ENCODE results near the gene SLC16A13. TPM values are rescaled to one million over a fixed set of nuclear protein-coding genes. Genes with fewer than 3 reads are reported as not detected.

Gene SLC16A13
- total and polyA plus RNA-seq, 2 of the 8 experiments (the other 6 are each of a cell fraction or from before 2014, with no cell fraction given) = 5.4 to 5.8 TPM

GRCh38 chr17:7078711-7079110, 42.9 kb downstream of the SLC16A13 start (continued):
- TF ChIP-seq CHD7 (IDR thresholded peaks at IDR 0.05; ENCODE audit: insufficient replicate concordance, low read length) (no peak), KDM4A (IDR thresholded peaks at IDR 0.05; ENCODE audit: low read depth, low read length, severe bottlenecking) (no peak), SIRT6 (IDR thresholded peaks at IDR 0.05; ENCODE audit: low read length) (no peak), SIX5 (IDR thresholded peaks at IDR 0.05; ENCODE audit: low read depth, low read length) (no peak)

All from H1 (cell line).